ES-I3 (cell line): ENCODE results near the gene RNF213.
"Not testable (repeated sequence)": the region's sequence is repeated elsewhere in the genome, so short reads cannot be mapped to it uniquely, and the experiment has no call there.

Experiments used
- H3K36me3 ChIP-seq: 2 replicates; pipeline ENCODE4 v1.6.1; 2013; ENCODE audit warnings: mild to moderate bottlenecking, low read length, control low read depth, moderate library complexity; ENCODE audit not compliant: insufficient read depth
- H3K4me1 ChIP-seq: 2 replicates; pipeline ENCODE4 v1.6.1; 2013; ENCODE audit warnings: mild to moderate bottlenecking, control low read depth, low read length; ENCODE audit not compliant: insufficient read depth
- H3K9ac ChIP-seq: 2 replicates; pipeline ENCODE4 v1.6.1; 2013; ENCODE audit warnings: low read depth, mild to moderate bottlenecking, low read length, moderate library complexity
- H3K9me3 ChIP-seq: 2 replicates; pipeline ENCODE4 v1.6.1; 2013; ENCODE audit warnings: mild to moderate bottlenecking, low read length, moderate library complexity; ENCODE audit not compliant: control insufficient read depth, insufficient read depth

Gene RNF213

GRCh38 chr17:80294653-80295052, 34.0 kb downstream of the RNF213 start:
- Histone ChIP-seq H3K9ac (no peak overlapping the region), H3K4me1 (no peaks in the 10 kb centered on the region), H3K36me3 (peaks cover 17% of the 10 kb centered on the region; the same call in 1 of the 2 replicates), H3K9me3 (no peaks in the 10 kb centered on the region)

GRCh38 chr17:80295146-80295545, 34.5 kb downstream of the RNF213 start:
- Histone ChIP-seq H3K9ac (no peak overlapping the region), H3K4me1 (no peaks in the 10 kb centered on the region), H3K36me3 (peaks cover 17% of the 10 kb centered on the region; the same call in 1 of the 2 replicates), H3K9me3 (no peaks in the 10 kb centered on the region)

- peaks cover 14% of the 10 kb centered on the region; the same call in 1 of the 2 replicates for H3K36me3 ChIP-seq
- H3K9ac ChIP-seq: no peak overlapping the region
- H3K4me1 ChIP-seq: no peaks in the 10 kb centered on the region
- no peaks in the 10 kb centered on the region for H3K9me3 ChIP-seq
Measured at GRCh38 chr17:80295559-80295958, 34.9 kb downstream of the RNF213 start.

GRCh38 chr17:80296221-80296620, 35.6 kb downstream of the RNF213 start:
- peaks cover 18% of the 10 kb centered on the region; the same call in 1 of the 2 replicates for H3K36me3 ChIP-seq
- no peaks in the 10 kb centered on the region for H3K4me1 ChIP-seq
- no peak overlapping the region for H3K9ac ChIP-seq
- H3K9me3 ChIP-seq: no peaks in the 10 kb centered on the region

GRCh38 chr17:80297996-80298560, 37.4 kb downstream of the RNF213 start:
- peaks cover 1% of the 10 kb centered on the region; the same call in 1 of the 2 replicates for H3K9me3 ChIP-seq
- H3K4me1 ChIP-seq: no peaks in the 10 kb centered on the region
- no peak overlapping the region for H3K9ac ChIP-seq
- H3K36me3 ChIP-seq: peaks cover 23% of the 10 kb centered on the region

GRCh38 chr17:80299350-80300100, 38.9 kb downstream of the RNF213 start:
- H3K9ac ChIP-seq, H3K4me1 ChIP-seq, H3K9me3 ChIP-seq: not testable (repeated sequence)
- peaks cover 28% of the 10 kb centered on the region for H3K36me3 ChIP-seq

GRCh38 chr17:80300756-80301155, 40.1 kb downstream of the RNF213 start:
- H3K9me3 ChIP-seq, H3K9ac ChIP-seq, H3K4me1 ChIP-seq: not testable (repeated sequence)
- H3K36me3 ChIP-seq: peaks cover 27% of the 10 kb centered on the region

- Histone ChIP-seq H3K9ac (no peak overlapping the region), H3K36me3 (peaks cover 29% of the 10 kb centered on the region), H3K9me3 (peaks cover 9% of the 10 kb centered on the region), H3K4me1 (no peaks in the 10 kb centered on the region)
Measured at GRCh38 chr17:80303824-80304223, 43.2 kb downstream of the RNF213 start.

GRCh38 chr17:80307994-80308691, 47.5 kb downstream of the RNF213 start:
- H3K4me1 ChIP-seq: no peaks in the 10 kb centered on the region
- H3K9ac ChIP-seq: no peak overlapping the region
- peaks cover 7% of the 10 kb centered on the region for H3K9me3 ChIP-seq
- peaks cover 15% of the 10 kb centered on the region for H3K36me3 ChIP-seq

GRCh38 chr17:80308692-80309517, 48.3 kb downstream of the RNF213 start:
- peaks cover 13% of the 10 kb centered on the region for H3K36me3 ChIP-seq
- H3K4me1 ChIP-seq: no peaks in the 10 kb centered on the region
- H3K9me3 ChIP-seq: peaks cover 2% of the 10 kb centered on the region
- H3K9ac ChIP-seq: no peak overlapping the region

GRCh38 chr17:80311216-80311827, 50.7 kb downstream of the RNF213 start:
- no peak overlapping the region for H3K9ac ChIP-seq
- H3K9me3 ChIP-seq: no peaks in the 10 kb centered on the region
- no peaks in the 10 kb centered on the region for H3K4me1 ChIP-seq
- H3K36me3 ChIP-seq: peaks cover 6% of the 10 kb centered on the region

GRCh38 chr17:80312621-80313135, 52.0 kb downstream of the RNF213 start:
- Histone ChIP-seq H3K9ac (no peak overlapping the region), H3K4me1 (no peaks in the 10 kb centered on the region), H3K36me3 (peaks cover 6% of the 10 kb centered on the region), H3K9me3 (no peaks in the 10 kb centered on the region)

- H3K9ac ChIP-seq: no peak overlapping the region
- peaks cover under 1% of the 10 kb centered on the region for H3K36me3 ChIP-seq
- H3K4me1 ChIP-seq: no peaks in the 10 kb centered on the region
- no peaks in the 10 kb centered on the region for H3K9me3 ChIP-seq
Measured at GRCh38 chr17:80313160-80313829, 52.6 kb downstream of the RNF213 start.
